H9 (cell line): ENCODE data around the gene MYBPC3. TPM values are rescaled to one million over a fixed set of nuclear protein-coding genes. Genes with fewer than 3 reads are reported as not detected.
A peak's percentile ranks its signal among the peaks of the same experiment; 100 is the strongest.

Source experiments
- DNase-seq: peaks from one replicate; pipeline ENCODE4 v3.0.0-alpha.2; 2017
- H2AFZ ChIP-seq: one replicate; pipeline ENCODE4 v1.6.1; 2013; ENCODE audit warnings: mild to moderate bottlenecking, low read length, control low read depth, moderate library complexity
- H2AK5ac ChIP-seq: 2 replicates; pipeline ENCODE4 v1.6.1; 2013; ENCODE audit warnings: low read length, control low read depth, mixed read lengths; ENCODE audit not compliant: insufficient read length
- H2BK120ac ChIP-seq: one replicate; pipeline ENCODE4 v1.6.1; 2013; ENCODE audit warnings: low read depth, mild to moderate bottlenecking, low read length, control low read depth, inconsistent platforms; ENCODE audit not compliant: poor library complexity, severe bottlenecking
- H2BK12ac ChIP-seq: 2 replicates; pipeline ENCODE4 v1.6.1; 2013; ENCODE audit warnings: low read length, control low read depth, mixed read lengths, low read depth; ENCODE audit not compliant: insufficient read length
- H2BK15ac ChIP-seq: 2 replicates; pipeline ENCODE4 v1.6.1; 2013; ENCODE audit warnings: low read depth, low read length, control low read depth
- H2BK20ac ChIP-seq: one replicate; pipeline ENCODE4 v1.6.1; 2013; ENCODE audit warnings: low read depth, mild to moderate bottlenecking, low read length, control low read depth, inconsistent platforms; ENCODE audit not compliant: poor library complexity, severe bottlenecking
- H2BK5ac ChIP-seq: 2 replicates; pipeline ENCODE4 v1.6.1; 2013; ENCODE audit warnings: low read length, control low read depth, mixed read lengths; ENCODE audit not compliant: insufficient read length
- H3K14ac ChIP-seq: 2 replicates; pipeline ENCODE4 v1.6.1; 2013; ENCODE audit warnings: low read length, control low read depth; ENCODE audit not compliant: insufficient read depth
- H3K18ac ChIP-seq: 2 replicates; pipeline ENCODE4 v1.6.1; 2013; ENCODE audit warnings: low read depth, mild to moderate bottlenecking, mixed read lengths, low read length, control low read depth; ENCODE audit not compliant: insufficient read length
- H3K23ac ChIP-seq: 2 replicates; pipeline ENCODE4 v1.6.1; 2013; ENCODE audit warnings: low read length, control low read depth, mixed read lengths, low read depth; ENCODE audit not compliant: insufficient read length
- H3K23me2 ChIP-seq: 2 replicates; pipeline ENCODE4 v1.6.1; 2013; ENCODE audit warnings: low read depth, mild to moderate bottlenecking, mixed read lengths, low read length, control low read depth; ENCODE audit not compliant: insufficient read length, poor library complexity, severe bottlenecking
- H3K27ac ChIP-seq: 2 replicates; pipeline ENCODE4 v1.5.1; 2013; ENCODE audit warnings: low read length, control low read depth, mixed read lengths, low read depth; ENCODE audit not compliant: insufficient read length
- H3K27me3 ChIP-seq: 2 replicates; pipeline ENCODE4 v1.6.1; 2013; ENCODE audit warnings: low read length, control low read depth, inconsistent platforms; ENCODE audit not compliant: insufficient read depth
- H3K4ac ChIP-seq: 2 replicates; pipeline ENCODE4 v1.6.1; 2013; ENCODE audit warnings: low read depth, mild to moderate bottlenecking, control low read depth, inconsistent platforms, low read length, moderate library complexity
- H3K4me1 ChIP-seq: 2 replicates; pipeline ENCODE4 v1.6.1; 2013; ENCODE audit warnings: low read length, control low read depth, inconsistent platforms; ENCODE audit not compliant: insufficient read depth
- H3K4me2 ChIP-seq: 2 replicates; pipeline ENCODE4 v1.6.1; 2013; ENCODE audit warnings: low read length, control low read depth, mixed read lengths; ENCODE audit not compliant: insufficient read length, insufficient read depth
- H3K56ac ChIP-seq: 2 replicates; pipeline ENCODE4 v1.6.1; 2013; ENCODE audit warnings: low read depth, mild to moderate bottlenecking, mixed read lengths, low read length, control low read depth; ENCODE audit not compliant: insufficient read length
- H3K79me1 ChIP-seq: 2 replicates; pipeline ENCODE4 v1.6.1; 2013; ENCODE audit warnings: low read depth, mild to moderate bottlenecking, moderate library complexity, low read length, control low read depth, inconsistent platforms; ENCODE audit not compliant: insufficient read depth, poor library complexity, severe bottlenecking
- H3K79me2 ChIP-seq: 2 replicates; pipeline ENCODE4 v1.6.1; 2013; ENCODE audit warnings: low read length, control low read depth, inconsistent platforms; ENCODE audit not compliant: insufficient read depth
- H3K9ac ChIP-seq: 2 replicates; pipeline ENCODE4 v1.6.1; 2013; ENCODE audit warnings: low read length, control low read depth, mixed read lengths; ENCODE audit not compliant: insufficient read length; ENCODE audit errors: extremely low read depth
- H3K9me3 ChIP-seq: one replicate; pipeline ENCODE4 v1.6.1; 2013; ENCODE audit warnings: low read depth, low read length, inconsistent platforms; ENCODE audit not compliant: control insufficient read depth
- H3T11ph ChIP-seq: one replicate; pipeline ENCODE4 v1.6.1; 2013; ENCODE audit warnings: mild to moderate bottlenecking, low read length, control low read depth, inconsistent platforms
- H4K20me1 ChIP-seq: one replicate; pipeline ENCODE4 v1.6.1; 2013; ENCODE audit not compliant: control insufficient read depth, insufficient read length, insufficient read depth
- H4K5ac ChIP-seq: 2 replicates; pipeline ENCODE4 v1.6.1; 2013; ENCODE audit warnings: low read depth, mild to moderate bottlenecking, mixed read lengths, low read length, control low read depth; ENCODE audit not compliant: insufficient read length
- H4K8ac ChIP-seq: replicated peaks from 2 replicates; pipeline ENCODE4 v1.6.1; 2013; ENCODE audit warnings: low read length, control low read depth, mixed read lengths, low read depth; ENCODE audit not compliant: insufficient read length
- H4K91ac ChIP-seq: 2 replicates; pipeline ENCODE4 v1.6.1; 2013; ENCODE audit warnings: low read depth, mild to moderate bottlenecking, moderate library complexity, mixed read lengths, low read length, control low read depth; ENCODE audit not compliant: insufficient read length
- H3K27ac Mint-ChIP-seq, 3 experiments: 2 replicates in 2 of 3; 3 replicates in 1 of 3; pipeline ENCODE4 v1.8.0; 2020 to 2021; ENCODE audit warnings: mixed read lengths in 3 of 3, mild to moderate bottlenecking in 1 of 3, moderate library complexity in 1 of 3
- H3K27me3 Mint-ChIP-seq: 2 replicates; pipeline ENCODE4 v1.8.0; 2021; ENCODE audit warnings: low read depth, mild to moderate bottlenecking, moderate library complexity, mixed read lengths
- H3K36me3 Mint-ChIP-seq, 3 experiments: 2 replicates in 2 of 3; 3 replicates in 1 of 3; pipeline ENCODE4 v1.8.0; 2020 to 2021; ENCODE audit warnings: low read depth in 3 of 3, mixed read lengths in 3 of 3; ENCODE audit not compliant: insufficient read depth in 1 of 3
- H3K4me1 Mint-ChIP-seq, 2 experiments: 2 replicates each; pipeline ENCODE4 v1.8.0; 2020; ENCODE audit warnings: mixed read lengths in 2 of 2
- H3K4me3 Mint-ChIP-seq, 2 experiments: 2 replicates in 1 of 2; 3 replicates in 1 of 2; pipeline ENCODE4 v1.8.0; 2020 to 2021; ENCODE audit warnings: mild to moderate bottlenecking in 2 of 2, mixed read lengths in 2 of 2, moderate library complexity in 1 of 2
- H3K9me3 Mint-ChIP-seq, 2 experiments: 2 replicates in 1 of 2; 3 replicates in 1 of 2; pipeline ENCODE4 v1.8.0; 2020; ENCODE audit warnings: mild to moderate bottlenecking in 2 of 2, mixed read lengths in 2 of 2, moderate library complexity in 1 of 2
- WGBS: extraction: QIAGEN DNeasy Blood & Tissue Kit; methylation state at CpG from one replicate; pipeline ENCODE4 v1.1.7; 2013; ENCODE audit warnings: missing lambda C conversion rate, low lambda C conversion rate, mixed read lengths; ENCODE audit not compliant: insufficient read length; ENCODE audit errors: extremely low coverage; 5-methylcytosine and 5-hydroxymethylcytosine counted together
- total RNA-seq: library from RNA; stranded (reverse); gene quantifications from 2 replicates; pipeline ENCODE4 v1.2.1, GENCODE V29; 2021
- TF ChIP-seq, protein P1 (sequence below): fragments of 200-600 bp; sonication (generic); conservative IDR thresholded peaks from 3 replicates; pipeline ENCODE4 v1.8.0; 2021; ENCODE audit warnings: antibody characterized with exemption, mild to moderate bottlenecking

The MYBPC3 gene
- total RNA-seq, 1 experiment from 2014 or later = not detected

DNA sequence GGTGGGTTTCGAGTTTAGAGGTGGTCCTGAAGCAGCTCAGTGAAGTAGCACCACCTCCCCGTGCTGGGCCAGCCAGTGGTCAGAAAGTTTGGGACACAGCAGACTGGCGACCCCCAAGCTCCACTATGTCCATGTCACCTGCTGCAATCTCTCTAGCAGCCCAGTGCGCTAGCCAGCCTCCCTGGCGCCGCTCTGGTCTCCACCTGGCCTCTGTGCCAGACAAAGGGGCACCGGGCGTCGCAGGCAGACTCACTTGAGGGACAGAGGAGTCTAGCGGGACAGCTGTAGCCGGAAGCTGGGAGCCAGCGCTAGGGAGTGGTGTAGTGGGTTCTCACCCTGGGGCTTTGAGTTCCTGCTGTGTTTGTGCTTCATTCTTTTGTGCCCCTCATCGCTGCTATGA, 25.5 kb downstream of the MYBPC3 start:
- Histone ChIP-seq H4K91ac (no peak overlapping the region), H4K20me1 (no peaks in the 10 kb centered on the region), H3K56ac (no peak overlapping the region), H3T11ph (no peak overlapping the region), H3K4me1 (no peaks in the 10 kb centered on the region), H3K9ac (no peak overlapping the region), H3K18ac (no peak overlapping the region), H2AFZ (no peak overlapping the region), H2BK20ac (no peak overlapping the region), H4K8ac (no peak overlapping the region), H3K27ac (no peak overlapping the region), H2BK15ac (no peak overlapping the region), H2BK120ac (no peak overlapping the region), H3K79me1 (no peaks in the 10 kb centered on the region), H2BK12ac (no peak overlapping the region), H3K4me2 (no peak overlapping the region), H3K79me2 (no peaks in the 10 kb centered on the region), H3K23ac (no peak overlapping the region), H2BK5ac (no peak overlapping the region), H2AK5ac (no peak overlapping the region), H3K4ac (no peak overlapping the region), H3K9me3 (no peaks in the 10 kb centered on the region), H3K27me3 (no peaks in the 10 kb centered on the region), H4K5ac (no peak overlapping the region), H3K14ac (no peak overlapping the region), H3K23me2 (no peaks in the 10 kb centered on the region)
- Mint-ChIP-seq H3K36me3 (peaks cover 4 to 39% (median 28%) of the 10 kb centered on the region in 3 experiments; a peak in 5 of 7 replicates), H3K27me3 (no peaks in the 10 kb centered on the region), H3K9me3 (no peaks in the 10 kb centered on the region), H3K4me3 (no peak overlapping the region), H3K4me1 (no peaks in the 10 kb centered on the region), H3K27ac (peak overlapping the region in 1 of 3 experiments; percentile 85; a peak in 1 of 7 replicates)
- DNase-seq = no peak
- no CpG with 5 or more reads among the region's 13 CpGs for WGBS
- TF ChIP-seq, protein P1, sequence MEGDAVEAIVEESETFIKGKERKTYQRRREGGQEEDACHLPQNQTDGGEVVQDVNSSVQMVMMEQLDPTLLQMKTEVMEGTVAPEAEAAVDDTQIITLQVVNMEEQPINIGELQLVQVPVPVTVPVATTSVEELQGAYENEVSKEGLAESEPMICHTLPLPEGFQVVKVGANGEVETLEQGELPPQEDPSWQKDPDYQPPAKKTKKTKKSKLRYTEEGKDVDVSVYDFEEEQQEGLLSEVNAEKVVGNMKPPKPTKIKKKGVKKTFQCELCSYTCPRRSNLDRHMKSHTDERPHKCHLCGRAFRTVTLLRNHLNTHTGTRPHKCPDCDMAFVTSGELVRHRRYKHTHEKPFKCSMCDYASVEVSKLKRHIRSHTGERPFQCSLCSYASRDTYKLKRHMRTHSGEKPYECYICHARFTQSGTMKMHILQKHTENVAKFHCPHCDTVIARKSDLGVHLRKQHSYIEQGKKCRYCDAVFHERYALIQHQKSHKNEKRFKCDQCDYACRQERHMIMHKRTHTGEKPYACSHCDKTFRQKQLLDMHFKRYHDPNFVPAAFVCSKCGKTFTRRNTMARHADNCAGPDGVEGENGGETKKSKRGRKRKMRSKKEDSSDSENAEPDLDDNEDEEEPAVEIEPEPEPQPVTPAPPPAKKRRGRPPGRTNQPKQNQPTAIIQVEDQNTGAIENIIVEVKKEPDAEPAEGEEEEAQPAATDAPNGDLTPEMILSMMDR = no peak
